A673 (cell line): ENCODE results near the gene NDC80. TPM values are rescaled to one million over a fixed set of nuclear protein-coding genes. Genes with fewer than 3 reads are reported as not detected.

Source experiments
- BruUV-seq: library from RNA; stranded (reverse); fragments of 400-500 nt; replicated peaks from 2 replicates; lab custom pipeline; 2021; lab: Mats Ljungman, UMichigan
- CTCF ChIA-PET: fragments of 300-600 bp; sonication (Branson Sonifier 250); formaldehyde crosslinking; loops from one replicate; lab custom pipeline; 2022; ENCODE audit warnings: antibody characterized with exemption; lab: Charles Lee
- POLR2A ChIA-PET: fragments of 300-600 bp; sonication (Branson Sonifier 250); formaldehyde crosslinking; loops from one replicate; lab custom pipeline; 2022; ENCODE audit warnings: antibody characterized with exemption; ENCODE audit not compliant: low non-redundant PET; lab: Charles Lee
- DNase-seq: peaks from one replicate; pipeline ENCODE4 v3.0.0-alpha.2; 2015; ENCODE audit warnings: low spot score
- H3K27ac ChIP-seq: fragments of 200-600 bp; sonication (generic); 2 replicates; pipeline ENCODE4 v1.5.1; 2016; ENCODE audit warnings: mixed run types, low read depth, mild to moderate bottlenecking, mixed read lengths, antibody characterized with exemption, low read length; ENCODE audit not compliant: poor library complexity, severe bottlenecking
- H3K27me3 ChIP-seq: fragments of 200-600 bp; sonication (generic); replicated peaks from 2 replicates; pipeline ENCODE4 v1.6.1; 2017; ENCODE audit warnings: mixed run types, low read depth, mild to moderate bottlenecking, mixed read lengths, antibody characterized with exemption, low read length; ENCODE audit not compliant: insufficient read depth, poor library complexity
- H3K36me3 ChIP-seq: fragments of 200-600 bp; sonication (generic); 2 replicates; pipeline ENCODE4 v1.6.1; 2016; ENCODE audit warnings: mixed run types, mild to moderate bottlenecking, mixed read lengths, antibody characterized with exemption, low read length; ENCODE audit not compliant: insufficient read depth, poor library complexity, severe bottlenecking
- H3K4me1 ChIP-seq: fragments of 200-600 bp; sonication (generic); 2 replicates; pipeline ENCODE4 v1.6.1; 2017; ENCODE audit warnings: mixed run types, mild to moderate bottlenecking, mixed read lengths, antibody characterized with exemption, low read length; ENCODE audit not compliant: insufficient read depth, poor library complexity, severe bottlenecking
- H3K4me3 ChIP-seq: fragments of 200-600 bp; sonication (generic); 2 replicates; pipeline ENCODE4 v1.5.1; 2016; ENCODE audit warnings: low read depth, mixed run types, mild to moderate bottlenecking, mixed read lengths, low read length; ENCODE audit not compliant: poor library complexity, severe bottlenecking
- H3K9me3 ChIP-seq: fragments of 200-600 bp; sonication (generic); 2 replicates; pipeline ENCODE4 v1.6.1; 2016; ENCODE audit warnings: mixed run types, low read depth, mild to moderate bottlenecking, mixed read lengths, antibody characterized with exemption, low read length; ENCODE audit not compliant: poor library complexity, severe bottlenecking
- CTCF ChIP-seq: fragments of 300-800, 200-600 bp; sonication (generic); conservative IDR thresholded peaks from 2 replicates; pipeline ENCODE4 v1.5.1; 2017; ENCODE audit warnings: low read depth, mild to moderate bottlenecking, antibody characterized with exemption, low read length, moderate library complexity, mixed read lengths
- EZH2 ChIP-seq: fragments of 200-600 bp; sonication (generic); IDR thresholded peaks from 2 replicates; pipeline ENCODE4 v1.6.1; 2017; ENCODE audit warnings: borderline replicate concordance, low read depth, mild to moderate bottlenecking, mixed read lengths, antibody characterized with exemption, low read length; ENCODE audit not compliant: poor library complexity, severe bottlenecking
- intact Hi-C: fragments of 100-400 bp; cut with micrococcal nuclease; formaldehyde crosslinking; loops from one replicate; pipeline ENCODE4 v1.10.0; 2022; ENCODE audit not compliant: unreplicated experiment
- total RNA-seq: library from RNA; stranded (reverse); gene quantifications from 2 replicates; pipeline ENCODE4 v1.2.3, GENCODE V29; 2021

The NDC80 gene
- total RNA-seq, 1 experiment from 2014 or later = 72.6 TPM

DNA sequence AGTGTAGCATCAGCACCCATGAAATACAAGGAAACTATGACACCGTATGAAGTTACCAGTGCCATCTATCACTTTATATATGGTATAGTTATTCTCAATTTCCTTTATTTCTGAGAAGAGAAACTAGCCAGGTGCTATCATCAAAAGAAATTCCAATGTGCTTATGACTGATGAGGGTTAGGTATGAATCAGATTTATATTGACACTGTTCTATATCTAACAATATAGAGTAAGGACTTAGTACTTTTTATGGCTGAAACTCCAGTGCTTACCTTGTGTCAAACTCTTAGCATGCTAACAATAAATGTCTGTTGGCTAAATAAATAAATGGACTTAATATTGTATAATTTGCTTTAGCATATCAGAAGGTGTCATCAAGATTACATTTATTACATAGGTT lies 7.0 kb upstream of the NDC80 start:
- H3K9me3 ChIP-seq = no peaks in the 10 kb centered on the region
- POLR2A ChIA-PET = no interaction called here
- H3K4me3 ChIP-seq = no peak overlapping the region
- intact Hi-C loops = no loop called here
- no peak for DNase-seq
- no TSS peak for BruUV-seq
- TF ChIP-seq EZH2 (no peak), CTCF (no peak)
- peaks cover 3% of the 10 kb centered on the region for H3K4me1 ChIP-seq
- H3K27ac ChIP-seq = no peak overlapping the region
- CTCF ChIA-PET = no interaction called here
- no peaks in the 10 kb centered on the region for H3K27me3 ChIP-seq
- H3K36me3 ChIP-seq = peaks cover 21% of the 10 kb centered on the region

DNA sequence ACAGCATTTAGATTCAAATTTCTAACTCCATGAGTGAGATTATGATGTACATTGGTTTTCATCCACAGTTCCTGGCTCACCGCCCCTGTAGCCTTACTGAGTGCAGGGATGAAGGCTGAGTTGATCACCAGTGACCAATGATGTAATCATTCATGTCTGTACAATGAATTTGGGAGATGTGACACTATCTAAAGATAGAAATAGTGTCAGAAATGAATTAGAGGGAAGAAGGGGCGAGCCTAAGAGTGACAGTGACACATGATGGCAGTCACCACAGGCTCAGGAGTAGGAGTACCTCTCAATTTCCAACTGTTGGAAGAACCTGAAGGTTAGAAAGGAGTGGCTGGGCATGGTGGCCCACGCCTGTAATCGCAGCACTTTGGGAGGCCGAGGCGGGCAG lies 3.2 kb upstream of the NDC80 start:
- no TSS peak for BruUV-seq
- Histone ChIP-seq H3K27me3 (no peaks in the 10 kb centered on the region), H3K4me1 (peaks cover 14% of the 10 kb centered on the region), H3K9me3 (no peaks in the 10 kb centered on the region), H3K36me3 (peaks cover 15% of the 10 kb centered on the region), H3K4me3 (no peak overlapping the region), H3K27ac (no peak overlapping the region)
- intact Hi-C loops = no loop called here
- DNase-seq = no peak
- TF ChIP-seq CTCF (no peak), EZH2 (no peak)
- ChIA-PET CTCF (no interaction called here), POLR2A (no interaction called here)

DNA sequence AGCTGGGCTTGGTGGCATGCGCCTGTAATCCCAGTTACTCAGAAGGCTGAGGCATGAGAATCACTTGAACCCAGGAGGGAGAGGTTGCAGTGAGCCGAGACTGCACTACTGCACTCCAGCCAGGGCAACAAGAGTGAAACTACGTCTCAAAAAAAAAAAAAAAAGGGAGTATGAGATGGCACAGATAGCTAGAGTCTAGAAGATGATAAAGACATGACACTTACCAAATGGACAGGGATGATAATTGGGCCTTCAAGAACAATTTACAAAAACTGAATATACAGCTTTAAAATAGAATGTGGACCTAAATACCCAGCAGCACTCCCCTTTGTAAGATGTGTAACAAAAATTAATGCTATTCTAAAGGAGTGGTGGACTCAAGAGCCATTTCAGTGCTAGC lies 2.8 kb upstream of the NDC80 start:
- peaks cover 17% of the 10 kb centered on the region for H3K36me3 ChIP-seq
- H3K27ac ChIP-seq = no peak overlapping the region
- BruUV-seq = no TSS peak
- no peak overlapping the region for H3K4me3 ChIP-seq
- TF ChIP-seq CTCF (no peak), EZH2 (no peak)
- peaks cover 17% of the 10 kb centered on the region for H3K4me1 ChIP-seq
- no peak for DNase-seq
- intact Hi-C loops = no loop called here
- no peaks in the 10 kb centered on the region for H3K9me3 ChIP-seq
- CTCF ChIA-PET = no interaction called here
- H3K27me3 ChIP-seq = no peaks in the 10 kb centered on the region
- POLR2A ChIA-PET = no interaction called here
